ENCODE data around the gene LBH.
A peak's percentile ranks its signal among the peaks of the same experiment; 100 is the strongest.

The LBH gene

GRCh38 chr2:30231212-30231995 lies at the start of gene LBH:
Gene LBH (plus strand): TSS chr2:30231534. CDS start chr2:30231739, 205 bp downstream.
- H3K4me3 ChIP-seq (ENCODE audit: low read length in 2 of 2), result peak within 1 kb of the TSS; percentile 69 to 76
- H3K27ac ChIP-seq (ENCODE audit: low read depth in 2 of 2, low read length in 2 of 2), result peak within 1 kb of the TSS; percentile 81 to 91
- peaks cover 18 to 24% of the 10 kb centered on the region in 2 donors for H3K27me3 ChIP-seq (ENCODE audit: control insufficient read depth in 2 of 2, insufficient read depth in 2 of 2, low read length in 2 of 2)
- H3K9ac ChIP-seq (ENCODE audit: low read depth in 1 of 2, low read length in 2 of 2), result peak within 1 kb of the TSS; percentile 75 to 82
- H3K36me3 ChIP-seq (ENCODE audit: control insufficient read depth in 2 of 2, insufficient read depth in 2 of 2, low read length in 2 of 2), result no peaks in the 10 kb centered on the region
- H3K4me1 ChIP-seq (ENCODE audit: control insufficient read depth in 2 of 2, insufficient read depth in 2 of 2, low read length in 2 of 2), result peaks cover 10 to 29% of the 10 kb centered on the region in 2 donors
- no peaks in the 10 kb centered on the region for H3K9me3 ChIP-seq (ENCODE audit: control insufficient read depth in 2 of 2, low read length in 2 of 2)

- no peak overlapping the region for H3K27ac ChIP-seq (ENCODE audit: low read depth in 2 of 2, low read length in 2 of 2)
- H3K4me1 ChIP-seq (ENCODE audit: control insufficient read depth in 2 of 2, insufficient read depth in 2 of 2, low read length in 2 of 2), result no peaks in the 10 kb centered on the region
- H3K4me3 ChIP-seq (ENCODE audit: low read length in 2 of 2), result no peak overlapping the region
- no peaks in the 10 kb centered on the region for H3K27me3 ChIP-seq (ENCODE audit: control insufficient read depth in 2 of 2, insufficient read depth in 2 of 2, low read length in 2 of 2)
- H3K9ac ChIP-seq (ENCODE audit: low read depth in 1 of 2, low read length in 2 of 2), result no peak overlapping the region
- no peaks in the 10 kb centered on the region for H3K9me3 ChIP-seq (ENCODE audit: control insufficient read depth in 2 of 2, low read length in 2 of 2)
- no peaks in the 10 kb centered on the region for H3K36me3 ChIP-seq (ENCODE audit: control insufficient read depth in 2 of 2, insufficient read depth in 2 of 2, low read length in 2 of 2)
Observed at GRCh38 chr2:30184035-30184434, 47.3 kb upstream of the LBH start.

GRCh38 chr2:30185178-30185577 lies 46.2 kb upstream of the LBH start:
- Histone ChIP-seq H3K27me3 (ENCODE audit: control insufficient read depth in 2 of 2, insufficient read depth in 2 of 2, low read length in 2 of 2) (no peaks in the 10 kb centered on the region), H3K27ac (ENCODE audit: low read depth in 2 of 2, low read length in 2 of 2) (no peak overlapping the region), H3K36me3 (ENCODE audit: control insufficient read depth in 2 of 2, insufficient read depth in 2 of 2, low read length in 2 of 2) (no peaks in the 10 kb centered on the region), H3K9me3 (ENCODE audit: control insufficient read depth in 2 of 2, low read length in 2 of 2) (no peaks in the 10 kb centered on the region), H3K4me3 (ENCODE audit: low read length in 2 of 2) (no peak overlapping the region), H3K9ac (ENCODE audit: low read depth in 1 of 2, low read length in 2 of 2) (no peak overlapping the region), H3K4me1 (ENCODE audit: control insufficient read depth in 2 of 2, insufficient read depth in 2 of 2, low read length in 2 of 2) (no peaks in the 10 kb centered on the region)

GRCh38 chr2:30188292-30188691 lies 43.0 kb upstream of the LBH start:
- Histone ChIP-seq H3K27me3 (ENCODE audit: control insufficient read depth in 2 of 2, insufficient read depth in 2 of 2, low read length in 2 of 2) (no peaks in the 10 kb centered on the region), H3K4me1 (ENCODE audit: control insufficient read depth in 2 of 2, insufficient read depth in 2 of 2, low read length in 2 of 2) (no peaks in the 10 kb centered on the region), H3K36me3 (ENCODE audit: control insufficient read depth in 2 of 2, insufficient read depth in 2 of 2, low read length in 2 of 2) (no peaks in the 10 kb centered on the region), H3K4me3 (ENCODE audit: low read length in 2 of 2) (no peak overlapping the region), H3K27ac (ENCODE audit: low read depth in 2 of 2, low read length in 2 of 2) (no peak overlapping the region), H3K9me3 (ENCODE audit: control insufficient read depth in 2 of 2, low read length in 2 of 2) (no peaks in the 10 kb centered on the region), H3K9ac (ENCODE audit: low read depth in 1 of 2, low read length in 2 of 2) (no peak overlapping the region)

GRCh38 chr2:30190637-30191036 lies 40.7 kb upstream of the LBH start:
- Histone ChIP-seq H3K36me3 (ENCODE audit: control insufficient read depth in 2 of 2, insufficient read depth in 2 of 2, low read length in 2 of 2) (no peaks in the 10 kb centered on the region), H3K9ac (ENCODE audit: low read depth in 1 of 2, low read length in 2 of 2) (no peak overlapping the region), H3K27me3 (ENCODE audit: control insufficient read depth in 2 of 2, insufficient read depth in 2 of 2, low read length in 2 of 2) (no peaks in the 10 kb centered on the region), H3K27ac (ENCODE audit: low read depth in 2 of 2, low read length in 2 of 2) (no peak overlapping the region), H3K4me1 (ENCODE audit: control insufficient read depth in 2 of 2, insufficient read depth in 2 of 2, low read length in 2 of 2) (no peaks in the 10 kb centered on the region), H3K4me3 (ENCODE audit: low read length in 2 of 2) (no peak overlapping the region), H3K9me3 (ENCODE audit: control insufficient read depth in 2 of 2, low read length in 2 of 2) (no peaks in the 10 kb centered on the region)

GRCh38 chr2:30191107-30191506 lies 40.2 kb upstream of the LBH start:
- Histone ChIP-seq H3K4me1 (ENCODE audit: control insufficient read depth in 2 of 2, insufficient read depth in 2 of 2, low read length in 2 of 2) (no peaks in the 10 kb centered on the region), H3K27me3 (ENCODE audit: control insufficient read depth in 2 of 2, insufficient read depth in 2 of 2, low read length in 2 of 2) (no peaks in the 10 kb centered on the region), H3K27ac (ENCODE audit: low read depth in 2 of 2, low read length in 2 of 2) (no peak overlapping the region), H3K4me3 (ENCODE audit: low read length in 2 of 2) (no peak overlapping the region), H3K9ac (ENCODE audit: low read depth in 1 of 2, low read length in 2 of 2) (no peak overlapping the region), H3K9me3 (ENCODE audit: control insufficient read depth in 2 of 2, low read length in 2 of 2) (no peaks in the 10 kb centered on the region), H3K36me3 (ENCODE audit: control insufficient read depth in 2 of 2, insufficient read depth in 2 of 2, low read length in 2 of 2) (no peaks in the 10 kb centered on the region)

GRCh38 chr2:30191819-30192271 lies 39.5 kb upstream of the LBH start:
- H3K27ac ChIP-seq (ENCODE audit: low read depth in 2 of 2, low read length in 2 of 2), result no peak overlapping the region
- no peak overlapping the region for H3K4me3 ChIP-seq (ENCODE audit: low read length in 2 of 2)
- no peak overlapping the region for H3K9ac ChIP-seq (ENCODE audit: low read depth in 1 of 2, low read length in 2 of 2)
- H3K36me3 ChIP-seq (ENCODE audit: control insufficient read depth in 2 of 2, insufficient read depth in 2 of 2, low read length in 2 of 2), result no peaks in the 10 kb centered on the region
- H3K9me3 ChIP-seq (ENCODE audit: control insufficient read depth in 2 of 2, low read length in 2 of 2), result no peaks in the 10 kb centered on the region
- H3K27me3 ChIP-seq (ENCODE audit: control insufficient read depth in 2 of 2, insufficient read depth in 2 of 2, low read length in 2 of 2), result no peaks in the 10 kb centered on the region
- no peaks in the 10 kb centered on the region for H3K4me1 ChIP-seq (ENCODE audit: control insufficient read depth in 2 of 2, insufficient read depth in 2 of 2, low read length in 2 of 2)

- Histone ChIP-seq H3K36me3 (ENCODE audit: control insufficient read depth in 2 of 2, insufficient read depth in 2 of 2, low read length in 2 of 2) (no peaks in the 10 kb centered on the region), H3K9ac (ENCODE audit: low read depth in 1 of 2, low read length in 2 of 2) (no peak overlapping the region), H3K4me3 (ENCODE audit: low read length in 2 of 2) (no peak overlapping the region), H3K27me3 (ENCODE audit: control insufficient read depth in 2 of 2, insufficient read depth in 2 of 2, low read length in 2 of 2) (no peaks in the 10 kb centered on the region), H3K9me3 (ENCODE audit: control insufficient read depth in 2 of 2, low read length in 2 of 2) (no peaks in the 10 kb centered on the region), H3K4me1 (ENCODE audit: control insufficient read depth in 2 of 2, insufficient read depth in 2 of 2, low read length in 2 of 2) (no peaks in the 10 kb centered on the region), H3K27ac (ENCODE audit: low read depth in 2 of 2, low read length in 2 of 2) (no peak overlapping the region)
Observed at GRCh38 chr2:30192314-30192713, 39.0 kb upstream of the LBH start.

GRCh38 chr2:30193104-30193681 lies 38.1 kb upstream of the LBH start:
- no peak overlapping the region for H3K9ac ChIP-seq (ENCODE audit: low read depth in 1 of 2, low read length in 2 of 2)
- H3K36me3 ChIP-seq (ENCODE audit: control insufficient read depth in 2 of 2, insufficient read depth in 2 of 2, low read length in 2 of 2), result no peaks in the 10 kb centered on the region
- no peak overlapping the region for H3K27ac ChIP-seq (ENCODE audit: low read depth in 2 of 2, low read length in 2 of 2)
- H3K4me3 ChIP-seq (ENCODE audit: low read length in 2 of 2), result no peak overlapping the region
- no peaks in the 10 kb centered on the region for H3K4me1 ChIP-seq (ENCODE audit: control insufficient read depth in 2 of 2, insufficient read depth in 2 of 2, low read length in 2 of 2)
- no peaks in the 10 kb centered on the region for H3K9me3 ChIP-seq (ENCODE audit: control insufficient read depth in 2 of 2, low read length in 2 of 2)
- no peaks in the 10 kb centered on the region for H3K27me3 ChIP-seq (ENCODE audit: control insufficient read depth in 2 of 2, insufficient read depth in 2 of 2, low read length in 2 of 2)

- no peaks in the 10 kb centered on the region for H3K36me3 ChIP-seq (ENCODE audit: control insufficient read depth in 2 of 2, insufficient read depth in 2 of 2, low read length in 2 of 2)
- H3K9me3 ChIP-seq (ENCODE audit: control insufficient read depth in 2 of 2, low read length in 2 of 2), result no peaks in the 10 kb centered on the region
- no peak overlapping the region for H3K9ac ChIP-seq (ENCODE audit: low read depth in 1 of 2, low read length in 2 of 2)
- H3K27ac ChIP-seq (ENCODE audit: low read depth in 2 of 2, low read length in 2 of 2), result no peak overlapping the region
- H3K4me1 ChIP-seq (ENCODE audit: control insufficient read depth in 2 of 2, insufficient read depth in 2 of 2, low read length in 2 of 2), result no peaks in the 10 kb centered on the region
- H3K27me3 ChIP-seq (ENCODE audit: control insufficient read depth in 2 of 2, insufficient read depth in 2 of 2, low read length in 2 of 2), result no peaks in the 10 kb centered on the region
- H3K4me3 ChIP-seq (ENCODE audit: low read length in 2 of 2), result no peak overlapping the region
Observed at GRCh38 chr2:30194421-30194820, 36.9 kb upstream of the LBH start.
